Trophoblast cell (in vitro differentiated cells and primary cell): ENCODE results near the gene UNC45B.

Source experiments
- DNase-seq, 2 donors: peaks; one replicate each; pipeline ENCODE4 v3.0.0-alpha.2; 2016
- H2AFZ ChIP-seq: 2 replicates; pipeline ENCODE4 v1.6.1; 2013; ENCODE audit warnings: low read length, moderate library complexity, mild to moderate bottlenecking; ENCODE audit not compliant: insufficient read depth, poor library complexity
- H2AK5ac ChIP-seq: 2 replicates; pipeline ENCODE4 v1.6.1; 2013; ENCODE audit warnings: mild to moderate bottlenecking, low read length
- H2BK120ac ChIP-seq: 2 replicates; pipeline ENCODE4 v1.6.1; 2013; ENCODE audit warnings: low read length, mild to moderate bottlenecking, moderate library complexity; ENCODE audit not compliant: insufficient read depth, poor library complexity
- H2BK12ac ChIP-seq: 2 replicates; pipeline ENCODE4 v1.6.1; 2013; ENCODE audit warnings: mild to moderate bottlenecking, low read length, moderate library complexity
- H2BK5ac ChIP-seq: 2 replicates; pipeline ENCODE4 v1.6.1; 2013; ENCODE audit warnings: low read length, low read depth, moderate library complexity, mild to moderate bottlenecking; ENCODE audit not compliant: poor library complexity
- H3K14ac ChIP-seq: 2 replicates; pipeline ENCODE4 v1.6.1; 2013; ENCODE audit warnings: mild to moderate bottlenecking, low read length
- H3K18ac ChIP-seq: 2 replicates; pipeline ENCODE4 v1.6.1; 2013; ENCODE audit warnings: mild to moderate bottlenecking, low read length
- H3K23ac ChIP-seq: 2 replicates; pipeline ENCODE4 v1.6.1; 2013; ENCODE audit warnings: low read length
- H3K27ac ChIP-seq: 2 replicates; pipeline ENCODE4 v1.5.1; 2013; ENCODE audit warnings: low read depth, mild to moderate bottlenecking, inconsistent platforms, low read length, moderate library complexity
- H3K27me3 ChIP-seq: 2 replicates; pipeline ENCODE4 v1.6.1; 2013; ENCODE audit warnings: inconsistent platforms, mild to moderate bottlenecking, low read length, moderate library complexity; ENCODE audit not compliant: insufficient read depth
- H3K36me3 ChIP-seq, 2 experiments: 1 replicate in 1 of 2; 2 replicates in 1 of 2; pipeline ENCODE4 v1.6.1; 2013; ENCODE audit warnings: low read length in 2 of 2, mild to moderate bottlenecking in 2 of 2, moderate library complexity in 1 of 2; ENCODE audit not compliant: insufficient read depth in 2 of 2, control insufficient read depth in 1 of 2
- H3K4ac ChIP-seq: 2 replicates; pipeline ENCODE4 v1.6.1; 2013; ENCODE audit warnings: low read depth, mild to moderate bottlenecking, low read length, moderate library complexity
- H3K4me1 ChIP-seq, 2 experiments: 1 replicate in 1 of 2; 2 replicates in 1 of 2; pipeline ENCODE4 v1.6.1; 2013; ENCODE audit warnings: low read length in 2 of 2, mild to moderate bottlenecking in 2 of 2, moderate library complexity in 1 of 2; ENCODE audit not compliant: insufficient read depth in 2 of 2, control insufficient read depth in 1 of 2
- H3K4me2 ChIP-seq: 2 replicates; pipeline ENCODE4 v1.6.1; 2013; ENCODE audit warnings: inconsistent platforms, mild to moderate bottlenecking, low read length, moderate library complexity
- H3K4me3 ChIP-seq: 2 replicates; pipeline ENCODE4 v1.5.1; 2013; ENCODE audit warnings: mild to moderate bottlenecking, low read depth, low read length, inconsistent platforms
- H3K79me1 ChIP-seq: one replicate; pipeline ENCODE4 v1.6.1; 2013; ENCODE audit warnings: low read length
- H3K79me2 ChIP-seq: 2 replicates; pipeline ENCODE4 v1.6.1; 2013; ENCODE audit warnings: low read length, mild to moderate bottlenecking; ENCODE audit not compliant: control insufficient read depth, insufficient read depth, poor library complexity
- H3K9ac ChIP-seq: 2 replicates; pipeline ENCODE4 v1.6.1; 2013; ENCODE audit warnings: mild to moderate bottlenecking, low read length
- H3K9me3 ChIP-seq: 2 replicates; pipeline ENCODE4 v1.6.1; 2013; ENCODE audit warnings: low read depth, mild to moderate bottlenecking, control low read depth, inconsistent platforms, low read length; ENCODE audit not compliant: insufficient read depth
- H4K12ac ChIP-seq: 2 replicates; pipeline ENCODE4 v1.6.1; 2013; ENCODE audit warnings: low read depth, mild to moderate bottlenecking, low read length, moderate library complexity
- H4K8ac ChIP-seq: 2 replicates; pipeline ENCODE4 v1.6.1; 2013; ENCODE audit warnings: low read depth, mild to moderate bottlenecking, low read length, moderate library complexity
- H4K91ac ChIP-seq: one replicate; pipeline ENCODE4 v1.6.1; 2013; ENCODE audit warnings: low read depth, mild to moderate bottlenecking, low read length, moderate library complexity
- WGBS: extraction: QIAGEN DNeasy Blood & Tissue Kit; methylation state at CpG from one replicate; pipeline ENCODE4 v1.1.7; 2013; ENCODE audit warnings: missing lambda C conversion rate; ENCODE audit not compliant: insufficient read length, insufficient coverage; ENCODE audit errors: extremely low coverage; 5-methylcytosine and 5-hydroxymethylcytosine counted together

Gene UNC45B

GRCh38 chr17:35132816-35133550 is 14.6 kb upstream of the UNC45B start:
- no peak overlapping the region for H4K12ac ChIP-seq
- no peak overlapping the region for H3K4me3 ChIP-seq
- H2BK120ac ChIP-seq, result no peak overlapping the region
- H3K9ac ChIP-seq, result no peak overlapping the region
- no peak overlapping the region for H2BK12ac ChIP-seq
- H3K4ac ChIP-seq, result no peak overlapping the region
- no peaks in the 10 kb centered on the region for H3K79me2 ChIP-seq
- WGBS, result no CpG with 5 or more reads among the region's 22 CpGs
- H3K36me3 ChIP-seq, result peaks cover 57 to 69% of the 10 kb centered on the region in 2 experiments
- no peak overlapping the region for H4K8ac ChIP-seq
- H3K18ac ChIP-seq, result no peak overlapping the region
- no peak overlapping the region for H2AK5ac ChIP-seq
- no peak overlapping the region for H2BK5ac ChIP-seq
- no peak overlapping the region for H2AFZ ChIP-seq
- H3K9me3 ChIP-seq, result peaks cover 4% of the 10 kb centered on the region
- no peak overlapping the region for H3K14ac ChIP-seq
- no peak overlapping the region for H4K91ac ChIP-seq
- no peaks in the 10 kb centered on the region for H3K4me1 ChIP-seq
- no peak overlapping the region for H3K23ac ChIP-seq
- DNase-seq, result no peak
- no peak overlapping the region for H3K4me2 ChIP-seq
- no peaks in the 10 kb centered on the region for H3K79me1 ChIP-seq
- H3K27ac ChIP-seq, result no peak overlapping the region
- no peaks in the 10 kb centered on the region for H3K27me3 ChIP-seq

GRCh38 chr17:35135322-35135721 is 12.3 kb upstream of the UNC45B start:
- Histone ChIP-seq H3K4ac (no peak overlapping the region), H3K18ac (no peak overlapping the region), H3K79me1 (no peaks in the 10 kb centered on the region), H4K12ac (no peak overlapping the region), H2BK120ac (no peak overlapping the region), H3K9ac (no peak overlapping the region), H2AFZ (no peak overlapping the region), H2BK5ac (no peak overlapping the region), H3K4me1 (no peaks in the 10 kb centered on the region), H3K27me3 (no peaks in the 10 kb centered on the region), H4K91ac (no peak overlapping the region), H4K8ac (no peak overlapping the region), H3K36me3 (peaks cover 71 to 86% of the 10 kb centered on the region in 2 experiments), H2AK5ac (no peak overlapping the region), H3K27ac (no peak overlapping the region), H3K14ac (no peak overlapping the region), H3K23ac (no peak overlapping the region), H3K9me3 (peaks cover 4% of the 10 kb centered on the region), H3K4me3 (no peak overlapping the region), H2BK12ac (no peak overlapping the region), H3K79me2 (no peaks in the 10 kb centered on the region), H3K4me2 (no peak overlapping the region)
- DNase-seq, result no peak
- WGBS, result no CpG with 5 or more reads among the region's 6 CpGs

GRCh38 chr17:35138218-35138617 is 9.4 kb upstream of the UNC45B start:
- Histone ChIP-seq H3K27me3 (no peaks in the 10 kb centered on the region), H4K12ac (no peak overlapping the region), H3K9ac (no peak overlapping the region), H3K23ac (no peak overlapping the region), H3K9me3 (peaks cover 4% of the 10 kb centered on the region), H3K18ac (no peak overlapping the region), H3K36me3 (peaks cover 50 to 59% of the 10 kb centered on the region in 2 experiments), H3K4me2 (no peak overlapping the region), H4K8ac (no peak overlapping the region), H2BK5ac (no peak overlapping the region), H4K91ac (no peak overlapping the region), H3K79me1 (peaks cover 5% of the 10 kb centered on the region), H2BK120ac (no peak overlapping the region), H2AFZ (no peak overlapping the region), H2BK12ac (no peak overlapping the region), H3K79me2 (peaks cover 6% of the 10 kb centered on the region), H3K14ac (no peak overlapping the region), H3K4ac (no peak overlapping the region), H3K4me1 (no peaks in the 10 kb centered on the region), H3K27ac (no peak overlapping the region), H2AK5ac (no peak overlapping the region), H3K4me3 (no peak overlapping the region)
- DNase-seq, result no peak
- WGBS, result no CpG with 5 or more reads among the region's 6 CpGs

- Histone ChIP-seq H4K8ac (peak within 1 kb of the TSS; percentile 86), H3K4me1 (no peaks in the 10 kb centered on the region), H2AK5ac (peak within 1 kb of the TSS; percentile 86), H4K12ac (peak within 1 kb of the TSS; percentile 89), H3K23ac (no peak within 1 kb of the TSS), H3K27ac (no peak within 1 kb of the TSS), H3K9me3 (no peaks in the 10 kb centered on the region), H3K79me2 (peaks cover 6% of the 10 kb centered on the region), H3K4me2 (peak within 1 kb of the TSS; percentile 95), H3K36me3 (peaks cover 21 to 27% of the 10 kb centered on the region in 2 experiments), H4K91ac (peak within 1 kb of the TSS; percentile 72), H3K4ac (peak within 1 kb of the TSS; percentile 82), H3K9ac (peak within 1 kb of the TSS; percentile 86), H3K14ac (peak within 1 kb of the TSS; percentile 78), H3K4me3 (peak within 1 kb of the TSS; percentile 99), H3K27me3 (no peaks in the 10 kb centered on the region), H3K18ac (peak within 1 kb of the TSS; percentile 82), H2BK120ac (peak within 1 kb of the TSS; percentile 36), H3K79me1 (peaks cover 5% of the 10 kb centered on the region), H2AFZ (peak within 1 kb of the TSS; percentile 94), H2BK12ac (no peak within 1 kb of the TSS), H2BK5ac (peak within 1 kb of the TSS; percentile 21)
- WGBS, result no CpG with 5 or more reads among the region's 65 CpGs
- DNase-seq, result peak; percentile 55 to 79
Observed at GRCh38 chr17:35141681-35142466, 5.7 kb upstream of the UNC45B start, which contains the start of gene NLE1. Gene NLE1 (minus strand): TSS chr17:35142303. CDS start chr17:35142275, 28 bp downstream.
